SH-SY5Y (cell line): ENCODE results near the gene FOXD1.

Experiments used
- GATA2 ChIP-seq: IDR thresholded peaks from 2 replicates; pipeline ENCODE4 v1.6.1; 2011; ENCODE audit warnings: mild to moderate bottlenecking, low read depth, low read length
- GATA3 ChIP-seq: IDR thresholded peaks from 2 replicates; pipeline ENCODE4 v1.6.1; 2011; ENCODE audit warnings: low read depth, mild to moderate bottlenecking, low read length, moderate library complexity

The FOXD1 gene

DNA sequence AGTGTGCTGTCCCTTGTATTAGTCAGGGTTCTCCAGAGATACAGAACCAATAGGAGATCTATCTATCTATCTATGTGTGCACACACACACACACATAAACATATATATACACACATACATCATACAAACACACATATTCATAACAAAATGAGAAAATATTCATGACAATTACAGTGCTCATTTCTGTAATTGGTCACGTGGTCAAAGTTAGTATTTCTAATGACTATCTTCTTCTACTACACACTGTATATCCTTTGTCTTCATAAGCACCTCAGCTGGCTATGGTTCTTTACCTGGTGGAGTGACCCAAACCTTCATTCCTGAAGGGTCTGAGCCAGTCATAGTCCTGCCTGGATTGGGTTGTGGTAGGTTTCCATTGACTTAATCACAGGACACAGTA is 31.9 kb upstream of the FOXD1 start:
- no peak for TF ChIP-seq GATA3
- TF ChIP-seq GATA2: no peak

DNA sequence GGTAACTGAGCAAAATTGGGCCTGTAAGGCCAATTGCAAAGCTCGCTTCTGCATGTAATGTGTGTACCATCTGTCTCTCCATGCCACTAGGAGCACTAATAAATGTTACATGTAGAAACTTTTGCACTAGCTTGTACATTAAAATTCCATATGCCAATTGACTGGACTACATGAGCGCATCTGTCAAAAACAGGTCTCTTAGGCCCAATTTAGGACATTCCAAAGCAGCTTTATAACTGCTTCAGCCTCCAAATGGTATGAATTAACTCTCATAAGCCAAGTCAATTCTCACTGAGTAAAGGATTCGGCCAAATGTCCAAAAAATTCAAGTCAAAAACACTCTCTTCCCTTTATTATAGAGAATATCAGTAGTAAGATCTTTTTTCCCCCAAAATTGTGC is 23.5 kb upstream of the FOXD1 start:
- TF ChIP-seq GATA2 (no peak), GATA3 (no peak)

DNA sequence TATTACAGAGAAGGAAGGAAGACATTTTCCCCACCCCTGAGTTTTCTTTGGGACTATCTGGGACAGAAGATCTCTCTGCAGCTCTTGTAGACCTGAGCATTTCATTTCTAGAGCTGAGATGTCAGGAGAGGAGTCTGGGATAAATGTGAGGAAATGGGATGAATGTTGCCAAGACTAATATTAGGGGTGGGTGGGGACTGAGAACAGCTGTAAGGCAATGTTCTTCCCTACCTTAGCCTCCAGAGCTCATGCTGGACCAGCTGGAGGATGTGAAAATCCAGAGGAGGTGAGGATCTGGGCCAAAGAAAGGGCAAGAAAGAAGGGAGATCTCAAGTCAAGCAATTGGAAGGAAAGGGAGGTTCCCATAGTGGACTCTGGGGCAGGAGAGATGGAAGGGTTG is 23.1 kb upstream of the FOXD1 start:
- TF ChIP-seq GATA2 (no peak), GATA3 (no peak)

DNA sequence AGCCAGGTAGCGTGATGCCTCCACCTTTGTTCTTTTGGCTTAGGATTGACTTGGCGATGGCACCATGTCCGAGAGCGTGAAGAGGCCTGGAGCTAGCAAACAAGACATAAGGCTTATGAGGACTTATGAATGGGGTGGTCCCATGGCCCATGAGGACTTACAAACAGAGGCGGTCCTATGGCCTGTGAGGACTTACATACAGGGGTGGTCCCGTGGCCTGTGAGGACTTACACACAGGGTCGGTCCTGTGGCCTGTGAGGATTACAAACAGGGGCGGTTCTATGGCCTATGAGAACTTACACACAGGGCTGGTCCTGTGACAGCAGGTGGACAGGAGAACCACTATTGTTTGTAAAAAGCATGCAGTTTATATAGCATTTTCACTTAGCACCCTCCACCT is 21.3 kb upstream of the FOXD1 start:
- no peak for TF ChIP-seq GATA2
- TF ChIP-seq GATA3: no peak

DNA sequence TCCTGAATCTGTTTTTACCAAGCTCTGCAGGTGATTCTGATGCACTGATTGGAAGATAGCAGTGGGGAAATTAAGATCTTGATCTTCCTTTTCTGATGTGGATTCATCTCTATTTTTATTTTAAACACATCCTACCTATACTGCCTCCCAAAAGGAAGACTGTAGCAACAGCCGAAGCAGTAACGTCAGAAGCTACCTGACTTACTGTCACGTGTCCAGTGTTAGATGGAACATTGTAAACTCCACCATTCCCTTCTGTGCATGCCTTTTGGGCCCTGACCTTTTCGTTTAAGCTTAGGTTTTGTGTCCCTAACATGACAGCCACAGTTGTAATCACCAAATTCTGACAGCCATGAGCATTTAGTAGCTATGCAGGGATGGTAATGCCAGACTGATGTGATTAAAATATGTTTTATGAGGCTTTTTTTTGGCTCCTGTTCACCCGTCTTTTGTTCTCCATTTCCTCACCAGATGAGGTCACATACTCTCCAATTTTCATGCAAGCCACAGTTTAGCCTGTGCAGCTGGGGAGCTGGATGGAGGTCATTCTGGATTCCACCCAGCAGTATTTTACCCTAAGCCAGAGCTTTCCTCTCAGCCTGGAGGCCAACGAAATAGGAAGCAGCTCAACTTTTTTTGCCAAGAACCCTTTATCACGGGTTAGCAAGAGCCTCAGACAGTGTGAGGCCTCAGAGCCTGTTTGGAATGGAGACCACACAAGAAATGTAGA is 15.6 kb upstream of the FOXD1 start:
- TF ChIP-seq GATA2 (no peak), GATA3 (no peak)

DNA sequence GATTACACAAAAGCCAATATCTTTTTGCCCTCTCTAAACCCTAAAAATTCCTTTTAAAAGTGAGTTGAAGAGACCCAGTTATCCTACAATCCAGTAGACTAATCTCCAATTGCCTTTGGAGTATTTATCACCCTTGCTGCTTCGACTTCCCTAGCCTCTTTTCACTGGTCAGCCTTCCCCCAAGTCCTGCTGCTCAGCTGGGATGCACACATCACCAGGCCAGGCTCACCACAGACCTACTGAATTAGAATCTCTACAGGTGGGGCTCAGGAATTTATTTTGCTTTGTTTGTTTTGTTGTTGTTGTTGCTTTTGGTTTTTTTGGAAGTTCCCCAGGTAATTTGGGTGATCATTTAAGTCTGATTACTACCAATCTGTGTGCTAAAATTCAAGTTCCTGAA is 11.6 kb upstream of the FOXD1 start:
- TF ChIP-seq GATA2: no peak
- TF ChIP-seq GATA3: no peak

DNA sequence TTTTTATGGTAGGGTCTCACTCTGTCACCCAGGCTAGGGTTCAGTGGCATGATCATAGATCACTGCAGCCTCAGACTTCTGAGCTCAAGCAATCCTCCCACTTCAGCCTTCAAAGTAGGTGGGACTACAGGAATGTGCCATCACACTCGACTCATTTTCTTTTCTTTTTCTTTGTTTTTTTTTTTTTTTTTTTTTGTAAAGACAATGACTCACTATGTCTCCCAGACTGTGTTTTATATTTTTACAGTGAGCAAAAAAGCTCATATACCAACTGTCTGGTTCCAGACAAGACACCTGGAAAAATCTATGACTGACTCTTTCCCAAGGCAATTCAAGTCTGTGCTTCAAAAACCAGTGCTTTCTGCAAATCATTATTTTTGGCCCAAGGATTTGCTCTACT is 10.8 kb upstream of the FOXD1 start:
- TF ChIP-seq GATA2 (no peak), GATA3 (no peak)

DNA sequence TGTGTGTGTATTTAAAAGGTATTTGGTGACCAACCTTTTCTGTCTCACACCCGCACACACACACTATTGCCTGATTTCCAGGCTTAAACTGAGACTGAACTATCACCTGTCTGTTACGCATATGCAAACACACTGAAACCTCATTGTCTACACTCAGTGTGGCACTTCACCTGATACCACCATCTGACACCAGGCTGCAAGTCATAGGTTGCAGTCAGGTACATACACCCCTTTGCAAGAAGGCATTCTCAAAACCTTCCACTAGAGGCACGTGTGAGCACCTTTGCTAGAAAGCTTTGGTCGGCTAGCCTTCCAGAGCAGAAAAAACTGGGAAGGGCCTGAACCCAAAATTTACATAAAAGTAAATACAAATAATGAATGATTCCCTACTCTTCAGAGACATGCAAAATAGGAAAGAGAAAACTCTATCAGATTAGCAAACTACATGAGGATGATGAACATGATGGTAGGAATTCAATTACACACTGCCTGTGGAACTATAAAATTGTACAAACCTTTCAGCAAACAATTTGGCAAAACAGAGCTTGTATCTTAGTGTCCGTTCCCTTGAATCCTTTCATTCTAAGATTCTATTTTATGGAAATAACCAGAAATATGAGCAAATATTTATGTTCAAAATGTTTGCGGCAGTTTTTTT is 5.9 kb upstream of the FOXD1 start:
- no peak for TF ChIP-seq GATA2
- TF ChIP-seq GATA3: no peak

DNA sequence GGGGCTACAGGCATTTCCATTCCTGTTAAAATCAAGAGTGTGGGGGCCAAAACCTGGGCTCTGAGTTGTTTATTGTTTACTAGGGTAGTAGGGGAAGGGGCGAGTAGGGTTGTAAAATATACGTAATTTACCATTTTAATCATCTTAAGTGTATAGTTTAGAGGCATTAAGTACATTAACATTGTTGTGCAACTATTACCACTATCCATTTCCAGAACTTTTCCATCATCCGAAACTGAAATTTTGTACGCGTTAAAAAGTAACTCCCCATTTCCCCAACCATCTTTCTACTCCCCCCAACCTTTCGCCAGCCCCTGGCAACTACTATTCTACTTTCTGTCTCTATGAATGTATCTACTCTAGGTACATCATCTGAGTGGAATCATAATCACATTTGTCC is 3.6 kb upstream of the FOXD1 start:
- no peak for TF ChIP-seq GATA3
- TF ChIP-seq GATA2: no peak

DNA sequence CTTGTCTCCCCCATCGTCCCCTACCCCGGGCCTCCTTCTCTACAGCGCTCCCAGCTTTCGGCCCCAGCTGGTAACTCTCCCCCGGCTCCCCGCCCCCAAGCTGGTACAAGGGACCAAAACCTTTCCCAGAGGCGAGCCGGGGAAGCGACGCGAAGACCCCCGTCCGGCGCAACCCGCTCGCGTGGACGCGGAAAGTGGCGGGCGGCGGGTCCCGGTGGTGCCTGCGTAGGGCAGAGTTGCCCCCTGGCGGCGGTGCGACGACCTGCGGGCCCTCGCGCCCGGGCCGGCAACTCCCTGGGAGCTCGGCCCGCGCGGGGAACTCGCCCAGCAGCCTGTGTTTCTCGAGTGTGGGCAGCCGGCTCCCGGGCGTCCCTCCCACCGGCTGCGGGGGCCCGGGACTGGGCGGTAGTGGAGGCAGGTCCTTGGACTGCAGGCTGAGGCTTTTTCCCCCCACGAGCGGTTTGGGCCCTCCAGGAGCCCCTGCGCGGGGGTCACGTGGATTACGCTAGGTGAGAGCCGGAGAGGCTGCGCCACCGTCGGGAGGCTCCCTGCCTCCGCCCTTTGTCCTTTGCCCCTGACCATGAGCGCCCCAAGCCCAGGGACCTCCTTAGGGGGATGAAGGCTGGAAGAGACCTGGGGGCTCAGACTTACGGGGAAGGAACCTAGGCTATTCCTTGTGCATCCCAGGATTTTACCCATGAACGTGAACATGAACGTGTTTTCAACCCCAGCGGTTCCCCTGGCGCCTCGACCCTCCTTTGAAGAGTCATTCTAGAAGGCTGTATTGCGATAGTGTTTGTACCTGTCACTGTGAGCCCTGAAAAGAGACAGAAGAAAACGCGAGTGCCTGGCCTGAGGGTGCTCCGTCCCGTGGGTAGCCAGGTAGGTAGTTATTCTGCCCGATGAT is 2.9 kb upstream of the FOXD1 start:
- TF ChIP-seq GATA3 (no peak), GATA2 (no peak)

DNA sequence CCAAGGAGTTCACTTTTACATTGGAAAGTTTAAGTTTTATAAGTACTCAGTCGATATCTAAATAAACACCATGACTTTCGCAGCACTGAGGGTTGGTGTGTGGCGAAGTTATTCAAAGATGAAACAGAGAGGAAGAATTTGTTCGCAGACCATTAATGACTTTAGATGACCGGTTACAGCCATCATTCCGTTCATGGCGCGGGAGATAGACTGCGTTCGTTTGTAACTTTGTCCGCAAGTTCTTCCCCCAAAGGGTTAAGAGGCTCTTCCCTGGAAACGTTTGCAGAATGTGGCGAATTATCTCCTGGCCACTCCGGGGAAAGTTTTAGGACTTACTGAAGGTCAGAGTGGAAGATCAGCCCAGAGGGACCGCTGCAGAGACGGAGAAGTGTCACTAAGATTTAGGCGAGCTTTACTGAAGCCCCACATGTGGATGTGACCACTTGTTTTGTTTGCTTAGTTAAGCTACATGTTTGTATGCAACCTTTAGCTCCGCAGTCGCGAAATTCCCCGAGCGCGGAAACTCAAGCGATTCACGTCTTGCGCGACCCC is 2.2 kb upstream of the FOXD1 start:
- TF ChIP-seq GATA2 (no peak), GATA3 (no peak)

DNA sequence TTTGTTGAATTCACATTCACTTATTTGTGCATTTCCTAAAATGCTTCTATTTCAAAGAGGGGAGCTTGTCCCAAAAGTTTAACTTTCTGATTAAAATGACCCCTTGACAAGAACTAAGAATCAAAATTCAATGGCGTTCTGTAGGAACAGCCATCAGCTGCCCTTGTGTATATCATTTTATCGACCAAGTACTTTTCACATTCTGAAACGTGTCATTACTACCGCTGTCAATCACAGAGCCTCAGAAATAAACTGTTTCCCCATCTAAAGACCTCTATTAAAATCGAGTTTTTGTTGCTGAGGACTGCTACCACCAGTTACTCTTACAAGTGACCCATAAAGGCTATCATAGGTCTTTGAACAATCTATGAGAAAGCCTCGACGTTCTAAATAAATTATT is 1.6 kb upstream of the FOXD1 start:
- no peak for TF ChIP-seq GATA3
- TF ChIP-seq GATA2: no peak

DNA sequence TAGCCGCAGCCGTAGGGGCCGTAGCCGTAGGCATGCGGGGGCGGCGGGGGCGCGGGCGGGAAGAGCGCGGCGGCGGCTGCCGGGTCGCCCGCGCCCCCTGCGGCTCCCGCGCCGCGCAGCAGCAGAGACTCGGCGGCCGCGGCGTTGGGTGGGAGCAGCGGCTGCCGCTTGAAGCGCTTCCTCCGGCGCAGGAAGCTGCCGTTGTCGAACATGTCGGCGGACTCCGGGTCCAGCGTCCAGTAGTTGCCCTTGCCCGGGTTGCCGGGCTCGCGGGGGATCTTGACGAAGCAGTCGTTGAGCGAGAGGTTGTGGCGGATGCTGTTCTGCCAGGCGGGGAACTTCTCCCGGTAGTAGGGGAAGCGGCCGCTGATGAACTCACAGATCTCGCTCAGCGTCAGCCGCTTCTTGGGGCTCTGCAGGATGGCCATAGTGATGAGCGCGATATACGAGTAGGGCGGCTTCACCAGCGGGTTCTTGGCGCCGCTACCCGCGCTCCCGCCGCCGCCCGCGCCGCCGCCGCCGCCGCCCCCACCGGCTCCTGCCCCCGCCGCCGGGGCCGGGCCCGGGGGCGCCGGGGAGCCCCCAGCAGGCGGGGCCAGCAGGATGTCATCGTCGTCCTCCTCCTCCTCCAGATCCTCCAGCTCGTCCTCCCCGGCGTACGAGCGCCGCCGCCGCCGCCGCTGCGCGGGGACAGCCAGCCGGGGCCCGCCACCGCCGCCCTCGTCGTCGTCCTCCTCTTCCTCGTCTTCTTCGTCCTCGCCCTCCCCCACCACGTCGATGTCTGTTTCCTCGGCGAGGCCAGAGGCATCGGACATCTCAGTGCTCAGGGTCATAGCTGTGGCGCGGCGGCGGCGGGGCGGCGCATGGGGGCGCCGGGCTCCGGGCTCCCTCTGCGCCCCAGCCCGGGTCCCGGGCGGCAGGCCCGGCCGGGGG is 781 bp downstream of the FOXD1 start:
- TF ChIP-seq GATA2: no peak
- no peak for TF ChIP-seq GATA3
